Kasumi-1 (cell line): ENCODE data around the gene SCNN1B.

ENCODE experiments used
- DNase-seq, 2 experiments: peaks; one replicate each; lab custom pipeline; 2025; lab: John Stamatoyannopoulos, UW

SCNN1B gene

DNA sequence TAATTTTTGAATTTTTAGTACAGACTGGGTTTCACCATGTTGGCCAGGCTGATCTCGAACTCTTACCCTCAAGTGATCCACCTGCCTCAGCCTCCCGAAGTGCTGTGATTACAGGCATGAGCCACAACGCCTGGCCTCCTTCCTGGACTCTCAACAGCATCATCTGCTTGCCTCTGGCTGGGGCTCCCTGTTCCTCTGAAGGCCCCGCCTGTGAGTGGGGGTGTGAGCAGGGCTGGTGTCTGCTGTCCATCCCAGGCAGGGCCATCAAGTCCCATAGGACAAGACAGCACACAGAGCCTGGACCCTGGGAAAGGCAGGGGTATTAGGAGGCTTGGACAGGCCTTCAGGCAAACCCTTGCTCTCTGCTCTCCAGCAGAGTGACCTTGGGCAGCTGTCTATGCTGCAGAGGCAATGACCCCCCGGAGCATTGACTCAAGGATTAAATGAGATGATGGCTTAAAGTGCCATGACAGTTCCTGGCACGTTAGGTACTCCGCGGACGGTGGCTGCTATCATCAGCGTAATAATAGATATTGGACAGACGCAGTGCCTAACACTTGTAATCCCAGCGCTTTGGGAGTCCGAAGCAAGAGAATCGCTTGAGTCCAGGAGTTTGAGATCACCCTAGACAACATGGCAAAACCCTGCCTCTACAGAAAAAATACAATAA lies 19.2 kb downstream of the SCNN1B start:
- no peak for DNase-seq

DNA sequence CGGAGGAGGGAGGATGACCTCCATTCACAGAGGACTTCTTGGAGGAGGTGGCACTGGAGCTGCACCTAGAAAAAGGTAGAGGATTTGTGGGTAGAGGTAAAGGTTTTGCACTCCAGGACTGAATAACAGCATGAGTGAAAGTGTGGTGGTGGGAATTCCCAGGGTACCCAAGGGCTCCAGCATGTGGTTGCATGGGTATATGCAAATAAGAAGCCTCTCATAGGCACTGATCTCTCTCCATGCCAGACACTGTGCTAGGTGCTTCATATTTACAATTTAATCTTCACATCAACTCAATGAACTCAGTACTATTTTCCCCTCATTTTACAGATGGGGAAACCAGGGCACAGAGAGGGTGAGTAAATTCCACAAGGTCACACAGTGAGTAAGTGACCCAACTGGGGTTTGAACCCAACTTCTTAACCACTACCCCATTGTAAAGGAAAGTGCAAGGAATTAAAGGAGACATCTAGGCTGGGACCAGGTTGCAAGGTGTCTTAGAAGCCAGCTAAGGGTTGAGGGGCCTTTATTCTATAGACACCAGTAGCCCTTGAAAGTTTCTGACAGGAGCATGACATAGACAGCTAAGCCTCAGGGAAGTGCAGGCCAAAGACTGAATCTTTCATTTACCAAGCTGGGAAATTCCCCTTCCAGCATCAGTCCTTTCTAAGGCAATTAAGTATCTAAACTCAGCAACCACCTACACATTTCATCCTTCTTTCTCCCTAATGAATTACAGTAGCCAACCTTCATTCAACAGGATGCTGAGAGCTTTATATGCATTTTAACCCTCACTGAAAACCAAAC lies 21.3 kb downstream of the SCNN1B start:
- no peak for DNase-seq

DNA sequence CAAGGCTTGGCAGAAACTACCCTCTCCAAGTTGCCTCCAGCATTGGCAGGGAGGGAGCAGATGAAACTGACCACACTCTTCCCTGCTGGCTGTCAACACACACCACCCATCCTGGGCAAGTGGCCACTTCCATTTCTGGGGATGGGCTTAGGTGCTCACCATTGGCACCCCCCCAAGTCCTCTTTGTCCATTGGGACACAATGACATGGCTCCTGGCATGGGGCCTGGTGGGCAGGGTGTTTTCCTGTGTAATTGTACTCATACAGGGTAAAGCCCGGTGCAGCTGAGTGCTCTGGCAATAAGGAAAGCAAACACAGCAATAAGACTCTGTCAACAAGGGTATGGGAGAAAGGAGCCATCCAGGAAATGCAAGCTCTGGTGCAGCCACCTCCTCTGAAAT lies 22.6 kb downstream of the SCNN1B start:
- DNase-seq = no peak

DNA sequence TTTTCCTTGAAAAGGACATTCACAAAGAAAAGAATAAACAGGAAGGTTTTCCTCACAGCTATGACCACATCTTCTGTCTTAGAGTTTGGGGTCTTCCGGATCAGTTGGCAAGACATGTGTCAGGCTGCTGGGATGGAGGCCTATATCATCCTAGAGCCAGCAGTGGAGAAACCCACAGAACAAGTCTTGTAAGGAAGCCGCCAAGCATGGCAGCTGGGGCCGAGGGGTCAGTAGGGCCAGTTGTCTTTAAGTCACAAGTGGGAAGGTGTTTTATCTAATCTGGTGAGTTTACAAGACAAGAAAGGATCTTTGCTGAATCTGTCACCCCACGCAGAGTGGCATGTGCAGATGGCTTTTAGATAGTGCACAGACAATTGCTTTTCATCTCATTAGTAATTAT lies 25.7 kb downstream of the SCNN1B start:
- no peak for DNase-seq

DNA sequence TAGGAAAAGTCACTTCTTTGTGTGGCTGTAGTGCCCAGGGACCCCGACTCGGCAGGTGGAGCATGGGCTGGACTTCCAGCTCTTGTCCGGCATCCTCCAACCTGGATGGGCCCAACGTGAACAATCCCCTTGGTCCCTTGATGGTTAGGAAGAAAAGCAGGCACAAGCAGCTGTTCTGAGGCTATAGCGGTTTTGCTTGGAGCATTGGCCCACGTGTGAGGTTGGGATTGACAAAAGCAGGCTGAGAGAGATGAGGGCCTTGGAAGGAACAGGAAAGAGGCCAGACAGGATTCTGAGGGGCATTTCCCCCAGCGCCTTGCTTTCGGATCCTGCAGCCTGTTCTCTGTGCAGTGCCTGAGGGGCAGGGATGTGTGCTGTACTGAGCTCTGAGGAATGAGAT lies 28.1 kb downstream of the SCNN1B start:
- no peak for DNase-seq

DNA sequence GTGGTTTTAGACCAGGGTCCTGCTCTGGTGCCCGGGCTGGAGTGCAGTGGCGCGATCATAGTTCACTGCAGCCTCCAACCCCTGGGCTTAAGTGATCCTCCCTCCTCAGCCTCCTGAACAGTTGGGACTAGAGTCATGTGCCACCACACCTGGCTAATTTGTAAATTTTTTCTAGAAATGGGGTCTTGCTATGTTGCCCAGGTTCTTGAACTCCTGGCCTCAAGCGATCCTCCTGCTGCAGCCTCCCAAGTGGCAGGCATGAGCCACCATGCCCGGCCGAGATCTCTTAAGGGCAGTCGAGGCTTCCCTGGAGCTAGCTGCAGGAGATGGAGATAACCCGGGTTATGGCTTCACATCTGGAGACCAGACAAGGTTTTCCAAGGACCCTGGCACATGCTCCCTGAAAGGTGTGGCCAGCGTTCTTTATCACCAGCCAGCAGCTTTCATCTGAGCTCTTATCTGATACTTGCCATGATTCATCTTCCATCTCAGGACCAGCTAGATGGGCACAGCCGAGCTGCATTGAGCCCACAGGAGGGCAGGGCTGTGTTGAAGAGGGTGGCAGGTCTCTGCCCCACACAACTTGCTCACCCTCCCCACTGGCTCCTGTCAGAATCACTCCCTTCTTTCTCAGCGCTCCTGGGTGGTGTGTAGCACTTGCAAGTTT lies 28.6 kb downstream of the SCNN1B start:
- no peak for DNase-seq

DNA sequence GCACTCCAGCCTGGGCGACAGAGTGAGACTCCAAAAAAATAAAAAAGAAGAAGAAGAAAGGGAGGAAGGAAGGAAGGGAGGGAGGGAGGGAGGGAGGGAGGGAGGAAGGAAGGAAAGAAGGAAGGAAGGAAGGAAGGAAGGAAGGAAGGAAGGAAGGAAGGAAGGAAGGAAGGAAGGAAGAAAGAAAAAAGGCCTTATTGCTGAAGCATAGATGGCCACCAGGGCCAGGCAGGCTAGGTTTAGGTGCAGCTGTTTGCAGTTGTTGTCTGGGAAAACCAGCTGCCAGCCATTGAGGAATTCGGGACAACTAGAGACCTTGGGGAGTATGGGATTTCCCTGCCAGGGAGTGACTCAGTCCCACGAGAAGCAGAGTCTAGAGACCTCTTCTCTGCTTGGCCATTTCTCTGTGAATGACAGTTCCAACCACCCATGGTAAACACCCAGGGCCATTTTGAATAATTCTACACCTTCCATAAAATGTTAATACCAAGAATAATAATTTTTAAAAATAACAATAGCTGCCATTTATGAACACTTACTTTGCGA lies 31.0 kb downstream of the SCNN1B start:
- DNase-seq = no peak

DNA sequence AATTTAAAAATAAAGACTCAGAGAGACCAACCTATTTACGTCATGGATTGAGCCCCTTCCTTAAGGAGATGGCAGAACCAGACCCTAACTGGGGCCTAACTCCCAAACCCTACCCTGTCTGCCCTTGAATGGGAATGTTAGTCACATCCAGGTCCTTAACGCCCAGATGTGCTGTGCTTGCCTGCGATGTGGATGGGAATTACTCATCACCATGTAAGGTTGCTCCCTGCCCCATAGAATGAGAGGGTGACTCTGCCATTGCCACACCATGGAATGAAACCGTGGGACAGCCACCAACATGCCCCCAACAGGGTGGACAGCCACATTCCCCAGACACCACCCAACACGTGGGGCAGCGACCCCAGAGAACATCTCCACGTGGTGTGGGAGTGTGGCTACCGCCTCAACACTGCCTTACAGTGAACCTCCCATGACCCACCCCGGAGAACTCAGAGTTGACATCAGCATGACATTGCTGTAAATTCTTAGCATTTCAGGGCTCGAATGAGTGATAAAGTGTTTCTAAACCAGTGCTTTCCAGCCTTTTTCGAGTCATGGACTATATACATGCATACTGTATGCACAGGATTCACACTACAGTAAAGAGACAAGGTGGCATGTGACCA lies 31.8 kb downstream of the SCNN1B start:
- no peak for DNase-seq

DNA sequence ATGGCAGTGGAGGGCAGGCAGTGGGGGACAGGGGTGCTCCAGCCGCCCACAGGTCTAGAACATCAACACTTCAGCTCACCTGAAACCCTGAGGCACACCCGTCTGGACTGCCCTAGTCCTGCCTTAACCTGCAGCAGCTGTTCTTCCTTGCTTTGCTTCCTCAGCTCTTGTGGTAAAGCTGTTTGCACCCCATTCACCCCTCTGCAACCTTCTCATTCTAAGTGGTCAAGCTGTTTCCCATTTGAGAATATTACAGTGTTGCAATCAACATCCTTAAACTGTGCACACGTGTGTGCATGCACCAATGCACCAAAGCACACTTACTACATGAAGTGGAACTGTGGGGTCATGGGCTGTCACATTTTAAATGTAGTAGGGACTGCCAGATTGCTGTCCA lies 32.4 kb downstream of the SCNN1B start:
- DNase-seq = no peak

DNA sequence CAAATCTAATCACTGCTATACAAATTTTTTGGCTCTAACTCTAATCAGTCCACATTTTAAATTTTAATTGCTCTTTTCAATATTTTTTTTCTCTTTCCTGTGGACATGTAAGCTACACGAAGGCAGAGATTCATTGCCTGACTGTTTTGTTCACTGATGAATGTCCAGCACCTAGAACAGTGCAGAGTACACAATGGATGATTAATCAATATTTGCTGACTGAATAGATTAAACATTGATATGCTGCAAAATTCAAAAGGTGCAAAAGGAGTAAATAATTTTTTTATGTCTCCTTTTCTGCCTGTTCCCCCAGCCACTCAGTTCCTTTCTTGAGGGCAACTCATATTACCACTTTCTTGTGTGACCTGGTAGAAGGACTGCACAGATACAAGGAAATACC lies 32.8 kb downstream of the SCNN1B start:
- no peak for DNase-seq

DNA sequence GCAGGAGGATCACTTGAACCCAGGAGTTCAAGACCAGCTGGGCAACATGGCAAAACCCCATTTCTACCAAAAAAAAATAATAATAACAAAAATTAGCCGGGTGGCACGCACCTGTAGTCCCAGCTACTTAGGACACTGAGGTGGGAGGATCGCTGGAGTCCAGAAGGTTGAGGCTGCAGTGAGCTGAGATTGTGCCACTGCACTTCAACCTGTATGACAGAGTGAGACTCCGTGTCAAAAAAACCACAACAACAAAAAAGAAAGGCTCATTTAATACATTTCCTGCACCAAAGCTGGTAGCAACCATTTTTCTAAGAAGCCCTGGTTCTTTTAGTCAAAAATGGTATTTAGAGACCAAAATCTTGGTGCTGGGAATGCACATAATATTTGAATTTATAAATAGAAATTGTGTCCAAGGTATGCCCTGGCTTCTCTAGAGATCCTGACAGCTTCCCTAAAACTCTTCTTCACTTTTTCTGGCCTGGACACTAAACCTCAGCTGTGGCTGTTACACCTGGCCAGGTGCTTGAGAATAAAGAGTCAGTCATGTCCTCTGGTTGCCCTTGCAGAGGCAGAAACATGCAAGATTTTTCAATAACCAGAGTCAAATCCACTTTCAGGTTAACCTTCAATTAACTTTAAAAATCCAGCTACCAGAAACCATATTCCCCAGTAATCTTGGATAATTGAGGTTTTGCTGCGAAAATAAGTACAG lies 35.9 kb downstream of the SCNN1B start:
- no peak for DNase-seq

DNA sequence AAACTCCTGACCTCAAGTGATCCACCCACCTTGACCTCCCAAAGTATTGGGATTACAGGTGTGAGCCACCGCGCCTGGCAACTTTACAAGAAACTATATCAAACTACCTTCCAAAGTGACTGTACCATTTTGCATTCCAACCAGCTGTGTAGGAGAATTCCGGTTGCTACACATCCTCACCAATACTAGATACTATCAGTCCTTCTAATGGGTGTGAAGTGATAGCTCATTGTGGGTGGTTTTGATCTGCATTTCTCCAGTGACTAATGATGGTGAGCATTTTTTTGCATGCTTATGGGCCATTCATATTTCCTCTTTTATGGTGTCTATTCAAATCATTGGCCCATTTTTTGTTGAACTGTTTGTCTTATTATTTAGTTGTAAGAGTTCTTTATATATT lies 37.7 kb downstream of the SCNN1B start:
- no peak for DNase-seq

DNA sequence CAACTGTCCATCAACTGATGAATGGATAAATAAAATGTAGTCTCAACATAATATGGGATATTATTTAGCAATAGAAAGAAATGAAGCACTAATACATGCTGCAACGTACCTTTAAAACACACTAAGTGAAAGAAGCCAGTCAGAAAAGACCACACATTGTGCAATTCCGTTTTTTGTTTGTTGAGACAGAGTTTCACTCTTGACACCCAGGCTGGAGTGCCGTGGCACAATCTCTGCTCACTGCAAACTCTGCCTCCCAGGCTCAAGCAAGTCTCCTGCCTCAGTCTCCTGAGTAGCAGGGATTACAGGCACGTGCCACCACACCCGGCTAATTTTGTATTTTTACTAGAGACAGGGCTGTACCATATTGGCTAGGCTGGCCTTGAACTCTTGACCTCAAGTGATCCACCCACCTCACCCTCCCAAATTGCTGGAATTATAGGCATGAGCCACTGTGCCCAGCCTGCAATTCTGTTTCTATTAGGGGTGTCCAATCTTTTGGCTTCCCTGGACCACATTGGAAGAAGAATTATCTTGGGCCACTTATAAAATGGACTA lies 40.1 kb downstream of the SCNN1B start:
- DNase-seq = no peak

DNA sequence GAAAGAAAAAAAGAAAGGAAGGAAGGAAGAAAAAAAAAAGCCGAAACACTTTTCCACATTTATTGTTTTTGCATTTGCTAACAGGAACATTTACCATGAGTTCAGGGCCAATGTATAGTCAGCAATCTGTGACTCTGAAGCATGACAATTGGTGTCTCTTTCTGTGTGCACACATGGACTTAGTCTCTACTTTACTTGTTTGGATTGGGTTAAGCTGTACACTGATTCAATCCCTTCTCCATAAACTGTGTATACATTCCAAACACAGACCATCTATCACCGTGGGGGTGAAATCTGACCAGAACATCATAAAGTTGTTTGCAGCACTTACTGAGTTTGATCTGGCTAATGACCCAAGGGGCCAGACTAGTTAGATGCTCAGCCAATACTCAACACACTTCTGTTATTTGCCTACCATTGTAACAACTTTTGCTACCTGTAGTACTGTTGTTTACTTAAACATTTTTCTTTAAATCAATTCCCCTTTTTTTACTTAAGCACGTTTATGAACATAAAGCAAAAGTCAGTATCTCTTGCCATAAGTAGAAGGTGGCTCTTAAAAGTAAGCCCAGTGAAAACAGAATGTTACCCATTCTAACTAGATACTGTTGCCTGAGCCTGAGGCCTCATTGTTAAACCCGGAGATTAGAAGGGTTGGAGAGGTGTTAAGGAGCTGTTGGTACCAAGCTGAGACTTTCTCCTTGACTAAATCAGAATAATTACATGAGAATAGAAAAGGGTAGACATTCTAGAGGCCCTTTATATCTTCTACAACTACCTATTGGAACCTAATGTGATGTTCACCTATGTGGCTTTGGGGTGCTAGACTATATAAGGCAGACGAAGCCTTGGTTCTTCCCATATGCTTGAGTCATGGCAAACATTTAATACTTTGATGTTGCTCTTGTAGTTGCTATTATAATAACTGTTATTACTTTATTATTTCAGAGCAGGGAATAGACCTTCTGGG lies 41.8 kb downstream of the SCNN1B start:
- DNase-seq = no peak

DNA sequence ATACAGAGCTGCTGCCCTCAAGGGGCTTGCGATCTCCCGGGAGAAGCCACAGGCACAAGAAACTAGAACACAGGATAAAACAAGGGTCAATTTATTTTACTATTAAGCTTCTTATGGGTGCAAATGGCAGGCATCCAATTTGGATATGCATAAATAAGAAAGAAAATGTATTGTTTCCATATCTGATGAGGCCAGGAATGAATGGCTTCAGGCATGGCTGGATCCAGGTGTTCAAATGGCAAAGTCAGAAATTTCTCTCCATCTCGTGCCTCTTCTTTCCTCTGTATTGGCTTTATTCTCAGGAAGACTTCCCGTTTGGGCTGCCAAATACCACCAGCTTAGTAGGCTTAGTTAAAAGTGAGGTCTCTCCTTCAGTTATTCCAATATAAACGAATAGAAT lies 43.1 kb downstream of the SCNN1B start:
- no peak for DNase-seq

DNA sequence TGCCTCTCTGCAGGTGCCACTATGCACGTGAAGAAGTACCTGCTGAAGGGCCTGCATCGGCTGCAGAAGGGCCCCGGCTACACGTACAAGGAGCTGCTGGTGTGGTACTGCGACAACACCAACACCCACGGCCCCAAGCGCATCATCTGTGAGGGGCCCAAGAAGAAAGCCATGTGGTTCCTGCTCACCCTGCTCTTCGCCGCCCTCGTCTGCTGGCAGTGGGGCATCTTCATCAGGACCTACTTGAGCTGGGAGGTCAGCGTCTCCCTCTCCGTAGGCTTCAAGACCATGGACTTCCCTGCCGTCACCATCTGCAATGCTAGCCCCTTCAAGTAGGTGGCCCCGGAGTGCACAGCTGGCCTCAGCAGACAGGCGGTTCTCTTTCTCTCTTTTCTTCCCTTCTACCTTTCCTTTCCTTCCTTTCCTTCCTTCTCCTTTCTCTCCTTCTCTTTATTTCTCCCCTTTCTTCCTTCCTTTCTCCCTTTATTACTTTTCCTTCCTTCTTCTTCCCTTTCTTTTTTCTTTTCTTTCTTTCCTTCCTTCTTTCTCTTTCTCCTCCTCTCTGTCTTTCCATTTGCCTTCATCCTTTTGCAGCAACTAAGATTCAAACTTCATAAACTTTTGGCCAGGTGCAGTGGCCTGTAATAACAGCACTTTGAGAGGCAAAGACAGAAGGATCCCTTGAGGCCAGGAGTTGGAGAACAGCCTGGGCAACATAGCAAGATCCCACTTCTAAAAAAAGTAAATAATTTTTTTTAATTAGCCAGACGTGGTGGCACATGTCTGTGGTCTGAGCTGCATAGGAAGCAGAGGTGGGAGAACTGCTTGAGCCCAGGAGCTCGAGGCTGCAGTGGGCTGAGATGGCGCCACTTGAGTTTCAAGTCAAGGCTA lies 46.7 kb downstream of the SCNN1B start:
- no peak for DNase-seq

DNA sequence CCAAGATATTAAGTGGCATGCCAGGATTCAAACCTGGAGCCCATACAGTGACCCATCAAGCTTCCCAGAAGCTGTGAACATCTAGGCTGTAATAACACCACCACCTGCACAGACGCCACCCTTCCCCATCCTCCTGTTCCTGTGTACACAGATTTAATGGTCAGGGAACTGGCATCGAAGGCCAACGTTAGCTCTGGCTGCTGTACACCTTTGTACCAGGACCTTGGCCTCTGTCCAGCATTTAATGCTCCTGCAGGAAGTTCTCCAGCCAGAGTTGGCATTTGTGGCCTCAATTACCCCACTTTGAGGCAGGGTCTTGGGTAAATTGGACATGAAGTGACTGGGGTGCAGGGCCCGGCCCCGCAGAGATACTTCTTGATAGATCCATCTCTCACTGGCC lies 49.3 kb downstream of the SCNN1B start:
- no peak for DNase-seq

DNA sequence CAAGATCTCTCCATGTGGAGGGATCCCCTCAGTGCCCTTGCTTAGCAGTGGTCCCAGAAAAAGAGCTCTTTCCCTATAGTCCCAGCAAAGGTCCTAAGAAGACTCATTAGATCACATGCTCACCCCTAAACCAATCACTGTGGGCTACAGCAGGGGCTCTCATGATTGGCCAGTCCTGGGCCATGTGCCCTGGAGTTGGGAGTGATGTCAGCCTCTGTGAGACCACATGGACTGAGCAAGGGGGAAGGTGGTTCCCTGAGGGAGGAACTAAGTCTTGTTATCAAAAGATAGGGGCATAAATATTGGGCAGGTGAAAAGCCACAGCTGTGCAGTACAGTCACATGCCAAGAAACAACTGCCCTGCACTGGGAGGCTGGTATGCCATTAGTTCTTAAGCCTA lies 51.3 kb downstream of the SCNN1B start:
- no peak for DNase-seq

DNA sequence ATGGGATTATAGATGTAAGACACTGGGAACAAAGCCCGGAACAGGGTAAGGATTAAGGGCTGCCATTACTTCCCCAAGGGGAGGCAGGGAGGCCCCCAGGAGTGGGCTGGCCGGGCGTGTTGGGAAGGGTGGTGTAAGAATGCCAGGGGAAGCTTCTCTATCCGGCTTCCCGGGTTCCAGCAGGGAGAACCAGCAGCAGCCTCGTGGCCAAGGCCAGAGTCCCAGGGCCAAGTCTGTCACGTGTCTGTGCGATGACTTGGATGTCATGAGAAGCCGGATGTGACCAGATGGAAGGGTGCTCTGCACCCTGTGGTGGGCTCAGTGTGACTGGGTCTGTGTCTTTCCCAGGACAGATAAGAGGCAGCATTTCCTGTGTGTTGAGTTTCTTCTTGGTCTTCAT lies 52.1 kb downstream of the SCNN1B start:
- DNase-seq = no peak
